GM19452 (cell line): Measurements from ENCODE around the gene CAMTA2.

ENCODE experiments used
- ATAC-seq: cut with Tn5 transposase; IDR thresholded peaks from one replicate; pipeline ENCODE4 v1.9.1; 2021; ENCODE audit not compliant: unreplicated experiment

CAMTA2 gene

DNA sequence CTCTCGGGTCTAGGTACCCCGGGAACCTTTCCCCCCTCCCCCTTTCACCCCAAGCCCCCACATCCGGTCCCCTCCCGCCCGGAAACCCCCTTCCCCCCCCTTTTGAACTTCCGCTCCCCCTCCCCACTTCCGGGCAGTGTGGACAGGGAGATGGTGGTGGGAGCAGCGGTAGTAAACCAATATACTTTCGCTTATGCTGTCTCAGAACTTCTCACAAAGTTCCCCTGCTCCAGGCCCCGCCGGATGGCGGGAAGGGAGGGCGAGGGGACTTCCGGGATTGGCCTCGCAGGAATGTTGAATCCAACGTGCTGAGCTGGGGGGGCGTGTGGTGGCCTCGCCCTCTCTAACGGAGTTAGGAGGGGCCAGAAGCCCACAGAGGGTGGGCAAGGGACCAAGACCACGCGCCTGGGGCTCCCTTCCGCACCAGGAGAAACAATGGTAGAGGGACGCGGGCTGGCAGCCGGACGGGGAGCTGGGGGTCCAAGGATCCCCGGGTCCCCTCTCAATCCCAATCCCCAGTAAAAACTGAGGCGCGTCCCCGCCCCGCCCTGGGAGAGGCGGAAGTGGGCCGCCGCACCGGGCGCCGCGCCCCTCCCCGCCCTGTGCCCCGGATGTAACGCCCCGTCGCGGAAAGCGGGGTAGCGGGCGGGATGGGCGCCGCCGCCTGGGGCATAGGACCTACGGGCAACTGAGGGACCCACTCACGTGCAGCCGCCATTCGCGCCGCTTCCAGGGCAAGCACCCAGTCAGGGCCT, 39.9 kb downstream of the CAMTA2 start:
- ATAC-seq, result no peak

DNA sequence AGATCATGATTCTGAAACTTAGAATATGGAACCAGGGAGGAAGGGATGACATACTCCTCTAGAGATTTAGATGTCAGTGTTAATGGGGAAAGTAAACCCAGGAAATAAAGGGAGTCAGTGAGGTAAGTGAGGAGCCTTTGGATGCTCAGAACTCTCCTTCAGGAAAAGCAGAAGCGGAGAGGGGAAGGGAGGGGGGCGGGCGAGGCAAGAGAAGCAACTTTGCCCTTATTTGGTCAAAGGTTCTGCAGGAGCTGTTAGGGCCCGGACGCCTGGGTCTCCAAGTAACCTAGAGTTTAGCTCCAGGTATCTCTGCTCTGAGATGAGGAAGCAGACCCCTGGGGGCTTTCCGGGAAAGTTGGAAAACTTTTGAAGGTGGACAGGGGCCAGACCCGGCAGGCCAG, 40.5 kb downstream of the CAMTA2 start:
- no peak for ATAC-seq

DNA sequence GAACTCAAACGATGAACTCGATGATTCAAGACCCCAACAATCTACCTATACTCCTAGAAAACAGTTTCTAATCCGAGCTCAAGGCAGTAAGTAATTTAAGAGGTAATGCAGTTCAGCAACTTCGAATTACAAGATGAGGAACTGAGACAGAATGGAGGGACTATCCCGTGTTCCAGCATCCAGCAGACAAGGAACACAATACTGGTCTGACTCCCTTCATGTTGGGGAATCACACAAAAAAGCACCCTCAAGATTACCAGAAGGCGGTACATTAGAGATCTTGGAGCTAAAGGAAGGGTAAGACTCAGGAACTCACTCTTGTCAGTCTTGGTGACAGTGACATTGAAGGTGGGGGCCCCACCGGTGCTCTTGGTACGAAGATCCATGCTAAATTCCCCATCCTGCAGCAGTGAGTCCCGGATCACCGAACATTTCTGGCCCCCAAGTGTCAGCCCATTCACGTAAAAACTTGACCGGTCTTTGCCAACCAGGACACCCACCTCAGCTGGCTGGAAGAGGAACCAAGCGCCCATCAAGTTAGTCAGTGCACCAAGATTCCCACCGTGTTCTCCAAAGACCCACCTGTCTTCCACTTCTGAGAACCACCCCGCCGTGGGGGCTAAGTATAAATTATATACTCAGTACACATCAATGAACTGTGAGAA, 41.0 kb downstream of the CAMTA2 start:
- no peak for ATAC-seq

DNA sequence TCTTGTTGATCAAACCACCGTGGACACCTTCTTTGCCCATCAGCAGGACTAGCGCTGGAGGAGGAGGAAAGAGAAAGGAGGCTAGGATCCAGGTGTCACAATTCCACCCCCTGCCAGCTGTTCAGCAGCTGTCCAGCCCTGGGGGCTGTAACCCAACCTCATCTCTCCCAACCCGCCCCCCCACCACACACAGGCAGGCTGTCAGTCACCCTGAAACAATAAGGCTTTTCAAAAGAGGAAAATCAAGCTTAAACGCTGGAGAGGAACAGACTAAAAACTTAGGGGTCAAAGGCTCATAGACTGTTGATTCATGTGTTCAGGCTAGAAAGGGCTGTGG, 41.6 kb downstream of the CAMTA2 start:
- ATAC-seq, result no peak

DNA sequence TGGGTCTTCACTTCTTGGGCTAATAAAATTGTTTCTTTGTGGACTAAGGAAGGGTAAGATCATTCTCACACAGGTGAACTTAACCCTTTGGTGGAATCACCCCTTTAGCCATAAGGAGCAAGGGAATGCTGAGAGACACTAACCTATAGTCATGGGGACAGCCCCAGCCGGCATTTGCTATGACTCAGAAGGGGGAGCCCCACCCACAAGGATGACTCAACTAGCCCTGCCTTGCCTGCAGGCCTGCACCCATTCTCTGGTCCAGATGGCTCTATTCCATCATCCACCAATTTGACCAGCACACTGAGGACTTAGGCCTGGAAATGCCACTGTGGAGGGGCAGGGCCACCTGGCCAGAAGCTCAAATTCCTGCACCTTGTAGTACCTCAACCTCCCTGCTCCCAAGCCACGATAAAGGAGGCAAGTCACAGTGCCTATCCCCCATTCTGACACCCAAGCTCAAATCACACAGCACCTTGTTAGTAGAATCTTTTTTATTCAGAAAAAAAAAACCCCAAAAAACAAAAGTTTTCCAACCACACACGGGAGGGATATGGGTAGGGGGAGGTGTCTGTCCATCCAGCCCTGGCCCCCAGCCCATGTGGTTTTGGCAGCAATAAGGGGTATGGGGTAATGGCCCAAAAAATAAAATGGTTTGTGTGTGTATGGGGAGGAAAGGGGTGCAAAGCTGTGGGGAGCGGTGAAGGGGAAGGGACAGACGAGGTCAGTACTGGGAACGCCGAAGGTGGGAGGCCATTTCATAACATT, 42.1 kb downstream of the CAMTA2 start:
- ATAC-seq, result no peak

DNA sequence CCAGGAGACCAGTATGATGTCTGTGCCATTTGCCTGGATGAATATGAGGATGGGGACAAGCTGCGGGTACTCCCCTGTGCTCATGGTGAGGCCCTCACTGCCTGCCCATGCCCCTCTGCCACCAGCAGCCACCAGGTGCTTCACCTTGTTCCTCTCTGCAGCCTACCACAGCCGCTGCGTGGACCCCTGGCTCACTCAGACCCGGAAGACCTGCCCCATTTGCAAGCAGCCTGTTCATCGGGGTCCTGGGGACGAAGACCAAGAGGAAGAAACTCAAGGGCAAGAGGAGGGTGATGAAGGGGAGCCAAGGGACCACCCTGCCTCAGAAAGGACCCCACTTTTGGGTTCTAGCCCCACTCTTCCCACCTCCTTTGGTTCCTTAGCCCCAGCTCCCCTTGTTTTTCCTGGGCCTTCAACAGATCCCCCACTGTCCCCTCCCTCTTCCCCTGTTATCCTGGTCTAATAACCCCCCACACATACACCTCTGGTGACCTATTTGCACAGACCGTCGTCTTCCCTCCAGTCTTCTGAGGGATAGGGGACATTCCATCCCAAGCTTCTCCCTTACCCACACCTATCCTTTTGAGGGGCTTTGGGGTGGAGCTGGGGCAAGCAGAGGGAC, 42.8 kb downstream of the CAMTA2 start:
- no peak for ATAC-seq

DNA sequence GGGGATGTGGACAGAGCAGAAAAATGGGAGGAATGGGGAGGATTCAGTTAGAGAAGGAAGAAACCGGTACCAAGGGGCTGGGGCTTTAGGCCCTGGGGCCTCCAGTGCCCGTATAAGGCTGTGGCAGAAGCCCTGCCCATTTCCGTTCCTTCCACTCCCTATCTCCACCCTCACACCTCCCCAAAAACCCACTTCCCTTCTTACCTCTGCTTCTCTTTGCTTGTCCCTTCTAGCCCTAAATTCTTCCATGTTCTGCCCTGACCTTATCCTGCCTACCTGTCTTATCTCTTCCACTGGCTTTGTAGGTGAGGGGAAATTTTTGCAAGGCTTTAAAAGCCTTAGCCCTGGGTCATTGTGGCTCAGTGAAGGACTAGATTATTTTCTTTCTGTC, 43.3 kb downstream of the CAMTA2 start:
- ATAC-seq, result no peak

DNA sequence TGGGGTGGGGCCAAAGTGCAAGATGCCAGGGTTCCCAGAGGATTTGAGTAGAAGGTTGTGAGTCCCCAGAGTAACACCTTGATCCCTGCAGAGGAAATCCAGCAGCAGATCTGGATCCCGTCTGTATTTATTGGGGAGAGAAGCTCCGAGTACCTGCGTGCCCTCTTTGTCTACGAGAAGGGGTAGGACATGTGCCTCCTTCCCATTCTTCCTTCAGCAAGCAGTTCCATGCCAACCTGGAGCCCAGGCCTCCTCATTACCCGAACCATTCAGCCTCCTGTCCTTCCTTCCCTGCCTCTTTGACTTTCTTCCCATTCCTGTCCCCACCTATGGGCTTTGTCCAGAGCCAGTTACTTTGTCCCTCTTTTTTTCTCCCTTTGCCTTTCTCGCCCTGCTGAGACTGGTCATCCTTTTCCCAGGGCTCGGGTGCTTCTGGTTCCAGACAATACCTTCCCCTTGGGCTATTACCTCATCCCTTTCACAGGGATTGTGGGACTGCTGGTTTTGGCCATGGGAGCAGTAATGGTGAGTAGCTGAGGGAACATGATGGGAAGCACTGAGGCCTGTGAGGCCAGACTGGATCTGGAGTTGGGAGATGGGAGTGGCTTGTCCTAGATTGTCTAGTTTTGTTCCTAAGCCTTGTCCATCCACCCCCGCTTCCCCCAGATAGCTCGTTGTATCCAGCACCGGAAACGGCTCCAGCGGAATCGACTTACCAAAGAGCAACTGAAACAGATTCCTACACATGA, 44.5 kb downstream of the CAMTA2 start:
- no peak for ATAC-seq

DNA sequence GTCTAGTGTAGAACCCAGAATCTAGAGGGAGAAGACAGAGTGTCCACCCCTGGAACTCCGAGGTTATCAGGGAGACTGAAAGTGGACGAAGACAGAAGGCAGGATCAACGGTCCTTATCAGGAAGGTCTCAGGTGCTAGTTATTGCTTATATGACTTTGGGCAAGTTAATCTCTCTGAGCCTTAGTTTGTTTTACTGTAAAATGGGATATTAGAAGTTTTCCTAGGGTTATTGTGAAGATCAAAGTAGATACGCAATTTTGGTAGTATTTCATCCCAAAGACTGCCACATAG, 46.2 kb downstream of the CAMTA2 start:
- no peak for ATAC-seq

DNA sequence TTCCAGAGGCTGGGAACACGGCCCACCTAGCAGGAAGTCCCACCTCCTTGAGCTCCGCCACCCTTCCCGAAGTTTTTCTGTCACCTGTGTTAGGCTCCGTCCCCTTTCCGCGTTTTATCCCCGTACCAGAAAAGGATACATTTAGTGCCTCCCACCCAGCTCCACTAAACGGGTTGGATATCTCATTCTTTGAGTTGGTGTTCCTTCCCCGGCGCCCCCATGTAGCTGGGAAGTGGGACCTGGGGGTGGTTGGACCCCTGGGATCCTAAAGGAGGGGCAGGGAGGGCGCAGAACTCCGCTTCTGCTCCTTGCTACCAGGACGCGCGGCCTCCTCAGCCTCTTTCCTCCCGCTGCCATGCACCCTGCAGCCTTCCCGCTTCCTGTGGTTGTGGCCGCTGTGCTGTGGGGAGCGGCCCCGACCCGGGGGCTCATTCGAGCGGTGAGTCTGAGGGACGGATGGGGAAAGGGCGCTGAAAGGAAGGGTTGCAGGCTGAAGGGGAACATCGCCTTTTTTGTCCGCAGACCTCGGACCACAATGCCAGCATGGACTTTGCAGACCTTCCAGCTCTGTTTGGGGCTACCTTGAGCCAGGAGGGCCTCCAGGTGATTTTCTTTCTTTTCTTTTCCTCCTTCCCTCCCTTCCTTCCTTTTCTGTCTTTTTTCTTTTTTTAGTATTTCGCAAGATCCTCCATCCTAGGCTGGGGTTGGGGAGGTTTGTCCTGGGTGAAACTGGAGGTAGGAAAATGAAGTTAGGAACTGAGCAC, 46.7 kb downstream of the CAMTA2 start:
- no peak for ATAC-seq

DNA sequence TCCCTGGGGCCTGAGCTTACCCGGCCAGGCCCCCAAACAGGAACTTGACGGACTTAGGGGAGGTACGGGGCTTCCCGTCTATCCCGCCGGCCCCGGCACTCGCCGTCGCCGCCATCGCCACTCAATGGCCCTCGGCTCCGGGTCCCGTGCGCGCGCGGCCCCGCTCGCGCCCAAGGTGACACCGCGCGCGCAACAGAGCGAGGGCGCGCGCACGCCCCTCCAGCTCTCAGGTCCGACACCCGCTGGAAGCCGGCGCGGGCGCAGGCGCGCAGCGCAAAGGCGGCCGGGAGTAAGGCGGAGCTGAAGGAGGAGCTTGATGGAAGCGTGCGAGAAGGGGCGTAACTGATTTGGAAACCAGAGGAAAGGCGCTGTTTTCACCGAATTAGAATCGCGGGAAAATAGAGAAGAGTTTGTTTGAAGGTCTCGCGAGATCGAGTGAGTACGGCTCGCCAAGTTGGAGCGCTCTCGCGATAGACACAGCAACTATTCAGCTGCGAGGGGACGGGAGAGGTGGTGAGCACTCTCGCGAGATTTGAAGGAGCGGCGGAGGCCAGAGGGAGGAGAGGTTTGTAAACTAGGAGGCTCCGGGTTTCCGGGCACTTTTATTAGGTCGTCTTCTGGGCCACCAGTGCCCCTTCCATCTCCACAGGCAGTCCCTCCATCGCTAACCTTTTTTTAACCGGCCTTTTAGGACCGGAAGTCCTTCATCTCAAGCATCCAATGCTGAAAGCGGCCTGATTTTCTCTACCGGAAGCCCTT, 47.5 kb downstream of the CAMTA2 start, which contains the start of the genes RNF167 and SLC25A11:
RNF167 (plus strand) TSS at position 473 of the 759 bp plus-strand sequence. CDS start 642 bp downstream, outside the sequence.
SLC25A11 (minus strand) TSS at position 251 of the 759 bp plus-strand sequence; CDS start at position 115, 136 bp downstream.
- ATAC-seq, result peak; percentile 76

DNA sequence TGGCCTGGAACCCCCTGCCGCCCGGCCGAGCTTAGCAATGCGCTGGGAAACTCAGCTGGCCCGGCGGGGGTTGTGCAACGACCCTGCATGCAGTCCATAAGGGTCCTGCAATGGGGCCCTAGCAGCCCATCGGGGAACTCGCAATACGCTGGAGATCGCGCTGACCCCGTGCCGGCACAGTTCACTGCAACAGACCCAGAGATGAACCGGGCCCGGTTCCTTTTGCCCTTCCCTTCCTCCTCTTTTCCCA, 48.0 kb downstream of the CAMTA2 start:
- ATAC-seq, result peak; percentile 8

DNA sequence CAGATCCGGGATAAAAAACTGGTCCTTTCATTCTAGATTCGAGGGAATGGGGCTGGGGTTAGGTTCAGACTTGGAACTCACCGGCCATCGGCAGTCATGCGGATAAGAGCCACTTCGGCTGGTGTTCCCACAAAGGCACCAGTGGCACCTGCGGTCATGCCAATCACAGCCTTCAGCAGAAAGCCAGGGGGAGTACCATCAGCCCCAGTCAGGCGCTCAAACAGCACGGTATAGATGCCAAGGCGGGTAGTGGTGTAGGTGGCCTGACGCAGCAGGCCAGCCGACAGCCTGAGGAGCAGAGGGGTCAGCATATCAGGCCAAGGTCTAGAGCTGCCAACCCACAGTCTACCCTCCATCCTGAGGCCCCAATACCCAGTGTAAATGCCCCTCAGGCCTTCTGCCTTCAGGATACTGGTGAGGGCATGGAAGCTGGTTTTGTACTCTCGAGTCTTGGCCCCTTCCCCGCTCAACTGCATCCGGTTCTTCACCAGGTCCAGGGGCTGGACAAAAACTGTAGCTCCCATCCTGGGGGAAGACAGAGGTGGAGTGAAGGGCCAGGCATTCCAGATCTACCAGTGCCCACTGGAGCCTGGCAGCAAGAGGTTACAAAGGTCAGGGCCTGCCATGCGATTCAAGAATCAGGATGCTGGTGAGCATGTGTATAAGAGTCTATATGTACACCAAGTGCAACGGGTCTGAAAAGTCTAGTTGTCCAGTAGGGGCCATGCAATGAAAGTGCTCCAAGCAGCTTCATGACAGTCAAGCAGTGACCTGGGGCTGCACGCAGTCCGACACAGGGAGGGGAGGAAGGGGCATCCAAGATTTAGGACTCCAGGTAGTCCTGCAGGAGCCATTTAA, 48.6 kb downstream of the CAMTA2 start:
- no peak for ATAC-seq

DNA sequence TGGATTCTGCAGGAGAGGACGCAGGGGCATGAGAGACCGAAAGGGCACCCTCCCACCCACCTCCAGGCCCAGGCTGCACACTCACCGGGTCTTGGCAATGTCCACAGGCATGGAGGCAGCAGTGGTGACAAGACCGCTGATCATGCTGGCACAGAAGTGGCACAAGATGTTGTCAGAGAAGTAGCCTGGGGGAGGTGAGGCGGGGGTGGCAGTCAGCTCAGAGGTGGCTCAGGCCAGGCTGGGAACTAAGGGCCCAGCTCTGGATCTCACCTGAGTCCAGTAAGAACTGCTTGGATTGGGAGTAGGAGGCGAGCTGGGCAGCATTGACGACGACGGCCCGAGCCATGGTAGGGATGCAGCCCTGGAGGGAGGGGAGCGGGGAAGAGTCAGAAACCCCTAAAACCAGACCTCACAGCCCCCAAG, 49.4 kb downstream of the CAMTA2 start:
- no peak for ATAC-seq

DNA sequence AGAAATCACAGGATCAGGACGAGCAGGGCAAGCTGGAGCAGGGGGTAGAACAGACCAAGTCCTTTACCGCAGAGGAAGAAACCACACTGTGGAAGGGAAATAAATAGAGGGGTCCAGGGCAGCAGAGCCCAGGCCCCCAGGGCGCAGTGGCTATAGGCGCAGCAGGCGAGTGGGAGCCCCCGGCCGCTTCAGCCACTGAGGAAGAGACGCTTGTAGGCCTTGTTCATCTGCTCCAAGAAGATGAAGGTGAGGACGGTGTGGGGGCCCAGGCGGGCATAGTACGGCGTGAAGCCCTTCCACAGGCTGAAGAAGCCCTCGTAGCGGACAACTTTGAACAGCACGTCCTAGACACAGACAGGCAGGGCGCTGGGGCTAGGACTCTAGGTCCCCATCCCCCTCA, 49.9 kb downstream of the CAMTA2 start:
- no peak for ATAC-seq

DNA sequence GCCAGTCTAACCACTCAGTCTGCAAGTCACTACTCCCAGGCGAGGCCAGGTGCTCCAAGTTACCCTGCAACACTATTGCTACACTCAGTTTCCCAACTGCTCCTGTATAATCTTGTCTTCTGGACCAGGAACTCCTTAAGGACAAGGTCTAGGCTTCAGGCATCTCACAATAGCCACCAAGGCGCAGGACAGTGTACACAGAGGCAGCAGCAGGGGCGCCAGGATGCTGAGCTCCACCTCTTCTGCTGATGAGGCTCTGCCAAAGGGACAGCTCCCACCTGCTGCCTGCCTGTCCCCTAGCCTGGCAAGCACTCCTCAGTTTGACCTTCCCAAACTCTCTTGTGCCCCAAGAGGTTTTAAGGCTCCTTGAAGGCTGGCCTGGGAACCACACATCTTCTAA, 51.0 kb downstream of the CAMTA2 start:
- no peak for ATAC-seq

DNA sequence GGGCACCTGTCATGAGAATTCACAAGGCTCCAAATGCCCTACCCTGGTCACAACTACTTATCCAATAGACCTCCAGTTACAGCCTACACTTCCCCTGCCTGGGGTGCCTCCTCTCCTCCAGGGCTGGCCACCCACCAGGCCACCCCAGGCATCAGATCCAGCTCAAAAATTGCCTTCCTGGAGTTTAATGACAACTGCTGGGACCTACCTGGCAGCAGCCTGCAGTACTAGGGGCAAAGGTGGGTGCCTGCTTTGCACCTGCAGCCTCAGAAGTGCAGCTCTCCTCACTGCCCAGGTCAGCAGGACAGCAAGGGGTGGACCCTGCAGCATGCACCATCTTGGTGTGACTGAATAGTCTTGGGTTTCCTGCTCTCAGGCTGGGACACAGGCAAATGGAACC, 51.8 kb downstream of the CAMTA2 start:
- no peak for ATAC-seq

DNA sequence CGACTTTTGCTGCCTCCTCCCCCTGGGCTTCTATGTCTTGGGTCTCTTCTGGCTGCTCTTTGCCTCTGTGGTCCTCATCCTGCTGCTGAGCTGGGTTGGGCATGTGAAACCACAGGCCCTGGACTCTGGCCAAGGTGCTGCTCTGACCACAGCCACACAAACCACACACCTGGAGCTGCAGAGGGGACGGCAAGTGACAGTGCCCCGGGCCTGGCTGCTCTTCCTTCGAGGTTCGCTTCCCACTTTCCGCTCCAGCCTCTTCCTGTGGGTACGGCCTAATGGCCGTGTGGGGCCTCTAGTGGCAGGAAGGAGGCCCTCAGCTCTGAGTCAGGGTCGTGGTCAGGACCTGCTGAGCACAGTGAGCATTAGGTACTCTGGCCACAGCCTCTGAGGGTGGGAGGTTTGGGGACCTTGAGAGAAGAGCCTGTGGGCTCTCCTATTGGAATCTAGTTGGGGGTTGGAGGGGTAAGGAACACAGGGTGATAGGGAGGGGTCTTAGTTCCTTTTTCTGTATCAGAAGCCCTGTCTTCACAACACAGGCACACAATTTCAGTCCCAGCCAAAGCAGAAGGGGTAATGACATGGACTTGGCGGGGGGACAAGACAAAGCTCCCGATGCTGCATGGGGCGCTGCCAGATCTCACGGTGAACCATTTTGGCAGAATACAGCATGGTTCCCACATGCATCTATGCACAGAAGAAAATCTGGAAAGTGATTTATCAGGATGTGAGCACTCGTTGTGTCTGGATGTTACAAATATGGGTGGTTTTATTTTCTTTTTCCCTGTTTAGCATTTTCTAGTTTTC, 53.1 kb downstream of the CAMTA2 start:
- ATAC-seq, result no peak
